OCI-LY1 (cell line): ENCODE results near the gene DOCK1.

ENCODE experiments used
- EZH2 ChIP-seq: fragments of 200-600 bp; sonication (generic), shearing (Covaris generic); IDR thresholded peaks from 2 replicates; pipeline ENCODE4 v1.8.0; 2017; ENCODE audit warnings: borderline replicate concordance, mixed run types, mild to moderate bottlenecking, antibody characterized with exemption, low read length, moderate library complexity, mixed read lengths
- TF ChIP-seq, protein P1 (sequence below): fragments of 200-600 bp; sonication (generic), shearing (Covaris generic); IDR thresholded peaks from 2 replicates; pipeline ENCODE4 v1.5.1; 2017; ENCODE audit warnings: mild to moderate bottlenecking, antibody characterized with exemption, low read length, moderate library complexity, mixed read lengths

GRCh38 chr10:126910798-126911197 is 5.6 kb downstream of the DOCK1 start:
- TF ChIP-seq, protein P1, sequence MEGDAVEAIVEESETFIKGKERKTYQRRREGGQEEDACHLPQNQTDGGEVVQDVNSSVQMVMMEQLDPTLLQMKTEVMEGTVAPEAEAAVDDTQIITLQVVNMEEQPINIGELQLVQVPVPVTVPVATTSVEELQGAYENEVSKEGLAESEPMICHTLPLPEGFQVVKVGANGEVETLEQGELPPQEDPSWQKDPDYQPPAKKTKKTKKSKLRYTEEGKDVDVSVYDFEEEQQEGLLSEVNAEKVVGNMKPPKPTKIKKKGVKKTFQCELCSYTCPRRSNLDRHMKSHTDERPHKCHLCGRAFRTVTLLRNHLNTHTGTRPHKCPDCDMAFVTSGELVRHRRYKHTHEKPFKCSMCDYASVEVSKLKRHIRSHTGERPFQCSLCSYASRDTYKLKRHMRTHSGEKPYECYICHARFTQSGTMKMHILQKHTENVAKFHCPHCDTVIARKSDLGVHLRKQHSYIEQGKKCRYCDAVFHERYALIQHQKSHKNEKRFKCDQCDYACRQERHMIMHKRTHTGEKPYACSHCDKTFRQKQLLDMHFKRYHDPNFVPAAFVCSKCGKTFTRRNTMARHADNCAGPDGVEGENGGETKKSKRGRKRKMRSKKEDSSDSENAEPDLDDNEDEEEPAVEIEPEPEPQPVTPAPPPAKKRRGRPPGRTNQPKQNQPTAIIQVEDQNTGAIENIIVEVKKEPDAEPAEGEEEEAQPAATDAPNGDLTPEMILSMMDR = no peak
- TF ChIP-seq EZH2 = no peak
